HG02870 (cell line): ENCODE measurements around the gene CHRNA3.

Experiments used
- ATAC-seq: cut with Tn5 transposase; IDR thresholded peaks from one replicate; pipeline ENCODE4 v1.9.1; 2021; ENCODE audit warnings: mild to moderate bottlenecking, moderate library complexity; ENCODE audit not compliant: unreplicated experiment

Gene CHRNA3

DNA sequence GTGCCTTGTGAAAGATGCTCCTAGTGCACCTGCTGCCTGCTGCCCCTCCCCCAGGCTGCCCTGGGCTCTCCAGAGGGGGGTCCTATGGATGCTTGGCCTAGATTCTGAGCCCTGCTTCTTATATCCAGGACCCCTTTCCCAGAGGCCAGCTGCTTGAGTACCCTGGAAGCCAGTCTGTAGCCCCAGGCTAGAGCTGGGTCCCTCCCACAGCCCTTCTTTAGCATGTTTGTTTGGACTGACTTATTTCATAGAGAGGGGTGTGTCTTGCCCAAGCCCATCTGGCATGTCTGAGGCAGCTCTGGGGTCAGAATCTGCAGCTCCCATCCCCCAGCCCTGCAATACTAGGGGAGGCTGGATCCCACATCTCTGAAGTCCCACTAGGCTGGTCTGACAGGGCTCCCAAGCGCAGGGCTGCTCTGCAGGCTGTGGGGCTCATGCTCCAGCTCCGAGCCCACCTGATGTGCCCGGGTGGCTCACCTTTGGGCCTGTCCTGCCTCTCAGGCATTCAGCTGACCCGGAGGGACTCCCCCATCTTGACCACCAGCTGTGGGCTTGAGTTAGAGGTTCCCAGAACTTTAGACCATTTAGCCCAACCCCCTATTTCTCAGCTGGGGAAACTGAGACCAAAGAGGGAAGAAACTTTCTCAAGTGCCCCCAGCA lies 17.1 kb upstream of the CHRNA3 start:
- no peak for ATAC-seq

DNA sequence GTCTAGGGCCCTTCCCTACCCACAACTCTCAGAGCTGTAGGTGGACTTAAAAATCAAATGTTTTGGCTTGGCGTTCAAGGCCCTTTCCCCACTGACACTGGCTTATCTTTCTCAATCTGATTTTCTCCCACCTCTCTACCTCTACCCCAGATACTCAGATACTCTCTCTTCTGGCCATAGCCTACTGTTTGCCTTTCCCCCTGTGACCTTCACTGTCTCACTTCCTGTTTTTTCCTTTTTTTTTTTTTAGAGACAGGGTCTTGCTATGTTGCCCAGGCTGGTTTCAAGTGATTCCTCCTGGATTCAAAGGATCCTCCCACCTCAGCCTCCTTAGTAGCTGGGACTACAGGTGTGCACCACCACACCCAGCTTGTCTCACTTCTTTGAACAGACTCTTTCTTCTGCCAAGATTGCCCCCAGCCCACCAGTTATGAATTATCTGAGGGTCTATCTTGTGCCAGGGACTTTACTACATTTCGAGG lies 15.6 kb upstream of the CHRNA3 start:
- ATAC-seq = no peak

DNA sequence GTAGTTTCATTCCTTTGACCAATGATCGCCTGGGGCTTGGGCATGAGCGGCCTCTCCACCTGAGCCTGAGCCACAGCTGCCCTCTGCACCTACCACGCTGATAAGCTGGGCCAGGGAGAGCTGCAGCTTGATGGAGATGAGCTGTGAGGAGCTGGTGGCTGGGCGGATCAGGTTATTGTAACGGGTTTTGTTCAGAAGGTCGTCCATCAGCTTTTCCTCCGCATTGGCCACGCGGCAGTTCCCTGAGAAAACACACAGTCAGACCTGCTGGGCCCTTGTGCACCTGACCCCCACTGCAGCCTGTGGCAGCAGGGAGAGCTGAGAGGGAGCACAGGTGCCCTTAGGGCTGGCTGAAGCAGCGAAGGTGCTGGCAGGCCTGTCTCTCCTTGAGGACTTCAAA lies 14.6 kb upstream of the CHRNA3 start:
- no peak for ATAC-seq

DNA sequence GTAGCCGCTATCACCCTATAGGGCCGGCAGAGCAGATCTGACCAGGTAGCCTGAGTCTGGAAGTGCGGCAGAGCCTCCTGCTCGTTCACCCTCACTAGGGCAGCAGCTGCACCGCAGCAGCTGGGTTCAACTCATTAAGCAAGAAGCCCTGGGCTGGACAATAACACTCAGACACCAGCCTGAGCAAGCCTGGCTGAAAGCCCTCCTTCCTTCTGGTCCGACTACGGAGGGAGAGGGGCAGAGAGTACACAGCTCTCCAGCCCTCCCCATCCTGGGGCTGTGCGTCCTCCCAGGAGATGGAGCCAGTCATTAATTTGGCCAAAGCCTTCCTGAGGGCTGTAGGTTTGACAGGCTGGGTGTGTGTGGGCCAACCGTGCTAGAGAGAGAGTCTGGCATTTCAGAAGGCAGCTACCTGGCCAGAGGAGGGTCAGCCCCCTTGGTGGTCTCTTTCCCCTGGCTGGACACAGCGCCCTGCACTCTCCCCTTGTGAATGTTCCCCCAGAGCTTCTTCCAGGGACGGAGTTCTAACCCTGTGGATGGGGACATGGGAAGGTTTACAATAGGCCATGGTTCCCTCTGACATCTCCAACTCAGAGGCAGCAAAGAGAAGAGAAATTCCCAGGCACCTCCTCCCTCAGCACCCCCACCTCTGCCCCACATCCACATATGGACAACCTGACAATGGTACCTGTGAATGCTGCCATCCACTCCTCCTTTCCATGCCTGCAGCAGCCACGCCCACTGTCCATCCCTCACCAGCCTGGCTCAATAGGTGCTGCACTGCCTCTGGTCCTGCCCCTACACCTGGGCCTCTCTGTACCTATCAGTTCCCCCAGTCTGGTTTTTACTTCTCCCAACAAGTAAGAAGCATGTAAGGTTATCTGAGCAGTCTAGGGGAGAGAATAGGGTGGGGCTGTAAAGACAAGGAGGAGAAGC lies 13.7 kb upstream of the CHRNA3 start:
- ATAC-seq = no peak

DNA sequence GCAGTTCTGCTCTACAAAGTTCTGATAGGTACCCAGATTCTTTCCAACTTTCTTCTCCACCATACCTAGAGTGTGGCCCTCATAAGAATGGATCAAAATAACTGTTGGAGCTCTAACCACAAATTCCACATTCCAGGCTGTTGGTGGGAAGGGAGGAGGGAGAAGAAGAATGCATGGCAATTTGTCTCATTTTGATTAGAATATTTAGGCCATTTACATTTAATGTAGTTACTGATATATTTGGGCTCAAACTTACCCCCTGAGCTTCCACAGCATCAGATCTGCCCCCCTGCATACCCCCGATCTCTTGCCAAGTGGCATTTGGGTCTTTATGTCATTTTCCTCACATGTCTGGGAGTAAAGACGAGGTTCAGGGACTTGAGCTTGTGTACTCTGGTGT lies 12.6 kb upstream of the CHRNA3 start:
- ATAC-seq = no peak

DNA sequence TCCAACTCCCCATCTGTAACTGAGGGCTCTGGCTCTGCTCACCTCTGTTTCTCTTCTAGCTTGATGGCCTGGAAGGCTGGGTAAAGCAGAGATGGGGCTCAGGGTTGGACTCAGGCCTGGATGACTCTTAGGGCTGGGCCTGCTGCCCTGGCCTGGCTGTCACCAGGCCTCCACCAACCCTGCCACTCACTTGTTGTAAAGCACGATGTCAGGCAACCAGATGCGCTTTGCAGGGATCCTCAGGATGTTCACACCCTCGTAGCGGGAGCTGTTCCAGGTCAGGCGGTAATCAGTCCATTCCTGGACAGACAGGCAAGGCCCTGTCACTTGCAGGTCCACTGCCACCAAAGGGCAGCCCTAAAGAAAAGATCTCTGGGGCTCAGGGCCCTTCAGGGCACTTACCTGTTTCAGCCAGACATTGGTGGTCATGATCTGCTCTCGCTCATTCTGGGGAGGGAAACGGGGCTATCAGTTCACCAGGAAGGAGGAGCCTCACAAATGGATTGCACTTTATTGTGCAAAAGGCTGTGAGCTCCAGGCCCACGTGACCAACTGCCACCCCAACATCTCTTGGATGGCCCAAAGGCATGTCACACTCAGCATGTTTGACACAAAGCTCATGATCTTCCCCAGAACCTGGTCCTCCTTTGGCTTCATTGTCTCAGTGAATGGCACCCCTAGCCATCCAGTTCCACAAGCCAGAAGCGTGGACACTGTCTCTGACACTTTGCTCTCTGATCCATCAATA lies 10.3 kb upstream of the CHRNA3 start:
- ATAC-seq = no peak

DNA sequence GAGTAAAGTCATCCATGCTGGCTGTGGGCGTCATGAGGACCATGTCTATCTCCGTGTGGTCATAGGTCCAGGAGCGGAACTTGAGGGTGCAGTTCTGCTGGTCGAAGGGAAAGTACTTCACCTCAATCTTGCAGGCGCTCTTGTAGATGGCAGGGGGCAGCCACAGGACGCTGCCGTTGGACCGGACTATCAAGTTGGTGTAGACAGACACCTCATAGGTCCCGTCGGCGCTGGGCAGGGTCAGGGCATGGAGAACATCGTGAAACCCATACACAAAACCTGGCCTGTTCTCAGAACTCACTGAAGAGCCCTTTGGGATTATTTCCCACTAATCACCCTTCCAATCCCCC lies 8.9 kb upstream of the CHRNA3 start:
- ATAC-seq = no peak

DNA sequence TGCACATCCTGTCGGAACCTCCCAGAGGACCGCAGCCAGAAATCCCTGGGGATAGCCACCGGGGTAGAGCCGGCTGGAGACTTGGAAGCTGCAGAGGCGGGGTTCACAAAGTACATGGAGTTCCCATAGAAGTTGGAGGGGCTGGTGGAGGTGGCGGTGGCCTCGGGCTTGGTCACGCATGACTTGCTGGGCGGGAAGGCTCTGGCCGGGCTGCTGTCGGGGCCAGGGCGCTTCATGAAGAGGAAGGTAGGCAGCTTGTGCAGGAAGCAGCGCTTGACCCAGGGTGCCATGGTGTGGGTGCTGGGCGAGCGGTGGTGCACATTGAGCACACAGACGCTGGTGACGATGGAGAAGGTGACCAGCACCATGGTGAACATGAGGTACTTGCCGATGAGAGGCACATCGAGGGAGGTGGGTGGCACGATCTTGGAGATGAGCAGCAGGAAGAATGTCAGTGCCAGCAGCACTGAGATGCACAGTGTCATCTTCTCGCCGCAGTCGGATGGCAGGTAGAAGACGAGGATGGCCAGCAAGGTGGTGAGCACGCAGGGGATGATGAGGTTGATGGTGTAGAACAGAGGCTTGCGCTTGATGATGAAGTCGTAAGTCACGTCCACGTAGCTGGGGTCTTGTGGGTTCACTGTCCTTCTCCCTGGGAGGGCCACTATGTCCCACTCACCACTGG lies 8.4 kb upstream of the CHRNA3 start:
- ATAC-seq = no peak

DNA sequence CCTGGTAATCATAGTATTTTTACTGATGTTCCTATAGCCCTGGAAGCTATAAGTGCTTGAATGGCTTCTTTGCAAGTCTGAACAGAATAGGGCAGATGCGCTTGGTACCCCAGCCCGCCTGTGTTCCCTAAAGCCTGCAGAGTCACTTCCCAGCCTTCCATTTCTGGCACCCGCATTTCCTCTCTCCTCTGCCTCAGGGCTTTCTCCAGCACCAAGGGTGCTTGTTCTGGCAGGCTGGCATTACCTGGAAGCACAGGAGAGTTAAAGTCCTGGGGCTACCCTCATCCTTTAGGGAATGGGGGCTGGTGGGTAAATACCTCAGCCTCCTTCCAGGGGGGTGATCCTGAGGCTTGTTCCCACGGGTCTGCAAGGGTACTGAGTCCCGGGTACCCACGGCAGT lies 7.4 kb upstream of the CHRNA3 start:
- ATAC-seq = no peak

DNA sequence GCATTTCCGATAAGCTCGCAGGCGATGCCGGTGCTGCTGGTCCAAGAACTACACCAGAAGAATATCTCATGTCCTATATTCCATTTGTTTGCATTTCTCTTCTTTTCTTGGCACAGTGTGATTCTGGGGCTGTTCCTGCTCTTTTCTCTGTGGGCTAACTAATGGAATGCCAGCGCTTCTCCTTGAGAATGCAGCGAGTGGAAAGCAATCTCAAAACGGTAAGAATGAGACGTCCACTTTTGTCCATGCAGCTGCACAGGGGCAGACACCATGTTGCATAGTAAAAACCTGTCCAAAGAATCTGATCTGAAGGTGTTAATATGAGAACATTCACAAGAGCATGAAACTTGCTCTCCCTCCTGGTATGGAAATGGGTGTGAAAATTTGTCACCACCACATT lies 6.6 kb upstream of the CHRNA3 start:
- ATAC-seq = no peak

DNA sequence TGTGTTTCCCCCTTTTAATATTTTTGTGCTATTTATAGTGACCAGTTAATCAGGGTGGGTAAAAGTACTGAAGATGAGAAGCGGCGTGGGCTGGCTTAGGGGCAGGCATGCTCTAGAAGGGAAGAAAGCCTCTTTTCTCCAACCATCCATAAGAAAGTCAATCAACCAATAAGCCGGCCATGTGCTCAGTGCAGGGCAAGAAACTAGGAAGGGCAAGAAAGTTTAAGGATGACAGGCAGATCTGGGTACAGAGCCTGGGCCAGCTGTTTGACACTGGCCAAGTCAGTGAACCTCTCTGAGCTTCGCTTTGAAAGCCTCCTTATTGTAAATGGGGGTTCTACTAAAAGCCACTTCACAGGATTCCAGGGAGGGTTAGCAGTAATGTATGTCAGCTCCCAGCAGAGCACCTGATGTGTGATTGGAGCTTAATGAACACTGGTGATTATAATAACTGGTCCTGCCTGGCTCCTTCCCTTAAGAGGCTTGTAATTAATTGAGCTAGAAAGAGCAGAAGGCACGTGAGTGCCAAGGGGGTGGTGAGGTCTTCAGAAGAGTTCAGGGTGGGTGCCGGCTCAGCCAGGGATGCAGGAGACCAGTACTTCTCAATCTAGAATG lies 5.7 kb upstream of the CHRNA3 start:
- no peak for ATAC-seq

DNA sequence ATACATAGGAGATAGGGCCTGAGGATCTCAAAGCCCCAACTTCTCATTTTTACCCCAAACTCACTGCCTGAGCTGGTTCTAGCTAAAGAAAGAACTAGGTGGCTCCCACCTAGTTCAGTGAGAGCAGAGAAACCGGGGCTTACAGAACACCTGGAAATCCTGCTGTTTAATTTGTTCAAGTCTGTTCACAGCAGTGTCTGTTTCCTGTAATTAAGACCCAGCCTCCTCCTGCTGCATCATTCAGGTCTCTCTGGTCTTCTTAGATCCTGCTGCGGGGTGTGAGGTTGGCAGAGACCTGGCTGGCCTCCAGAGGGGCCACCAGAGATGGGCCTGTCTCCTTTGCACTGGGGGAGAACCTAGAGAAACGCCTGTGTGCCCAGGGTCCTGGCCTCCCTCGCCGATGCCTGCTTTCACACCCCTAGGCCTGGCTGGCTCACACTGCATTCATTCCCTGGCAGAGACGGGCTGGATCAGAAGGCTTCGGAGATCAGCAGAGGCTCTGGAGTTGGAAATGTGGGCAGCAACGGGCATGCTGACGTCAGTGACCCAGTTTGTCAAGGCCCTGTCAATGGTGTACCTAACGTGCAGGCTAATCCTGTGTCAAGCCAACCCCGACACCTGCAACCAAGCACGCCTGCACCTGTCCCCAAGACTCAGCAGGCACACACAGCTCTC lies 4.9 kb upstream of the CHRNA3 start:
- no peak for ATAC-seq

DNA sequence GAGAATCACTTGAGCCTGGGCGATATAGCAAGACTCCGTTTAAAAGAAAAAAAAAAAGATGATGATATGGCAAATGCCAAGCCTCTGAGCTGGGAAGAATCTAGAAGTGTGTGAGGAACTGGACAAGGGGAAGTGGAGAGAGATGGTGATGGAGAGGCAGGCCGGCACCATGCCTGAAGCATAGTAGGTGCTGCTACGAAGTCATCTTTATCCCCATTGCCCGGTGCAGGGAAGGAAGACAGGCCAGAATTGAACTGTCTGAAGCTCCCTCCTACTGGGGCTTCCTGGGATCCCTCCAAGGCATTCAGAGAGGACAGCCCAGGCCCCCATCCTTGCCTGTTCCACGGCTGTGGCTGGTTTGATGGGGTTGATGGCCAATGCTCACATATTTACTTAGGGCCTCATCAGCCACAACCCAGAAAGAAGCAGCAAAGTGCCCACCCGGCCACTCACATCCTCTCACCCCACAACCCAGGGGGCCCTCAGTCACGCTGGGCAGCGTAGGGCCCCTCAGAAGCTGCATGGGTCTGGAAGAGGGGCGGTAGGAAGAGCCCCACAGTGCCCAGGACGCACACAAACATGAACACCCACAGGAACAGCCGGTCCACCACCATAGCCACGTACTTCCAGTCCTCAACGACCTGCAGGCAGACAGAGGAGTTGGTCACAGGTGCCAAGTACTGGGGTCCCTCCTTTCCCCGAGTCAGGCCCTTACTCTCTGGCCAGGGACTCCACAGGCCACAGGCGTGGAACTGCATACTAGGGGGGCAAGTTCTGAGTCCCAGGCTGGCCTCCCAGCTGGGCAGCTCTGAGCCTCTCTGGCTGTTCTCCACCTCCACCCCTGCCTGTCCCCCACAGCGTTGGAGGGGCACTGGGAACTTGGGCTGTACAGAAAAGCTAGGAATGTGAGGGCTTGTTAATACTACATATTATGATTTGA lies 4.1 kb upstream of the CHRNA3 start:
- no peak for ATAC-seq

DNA sequence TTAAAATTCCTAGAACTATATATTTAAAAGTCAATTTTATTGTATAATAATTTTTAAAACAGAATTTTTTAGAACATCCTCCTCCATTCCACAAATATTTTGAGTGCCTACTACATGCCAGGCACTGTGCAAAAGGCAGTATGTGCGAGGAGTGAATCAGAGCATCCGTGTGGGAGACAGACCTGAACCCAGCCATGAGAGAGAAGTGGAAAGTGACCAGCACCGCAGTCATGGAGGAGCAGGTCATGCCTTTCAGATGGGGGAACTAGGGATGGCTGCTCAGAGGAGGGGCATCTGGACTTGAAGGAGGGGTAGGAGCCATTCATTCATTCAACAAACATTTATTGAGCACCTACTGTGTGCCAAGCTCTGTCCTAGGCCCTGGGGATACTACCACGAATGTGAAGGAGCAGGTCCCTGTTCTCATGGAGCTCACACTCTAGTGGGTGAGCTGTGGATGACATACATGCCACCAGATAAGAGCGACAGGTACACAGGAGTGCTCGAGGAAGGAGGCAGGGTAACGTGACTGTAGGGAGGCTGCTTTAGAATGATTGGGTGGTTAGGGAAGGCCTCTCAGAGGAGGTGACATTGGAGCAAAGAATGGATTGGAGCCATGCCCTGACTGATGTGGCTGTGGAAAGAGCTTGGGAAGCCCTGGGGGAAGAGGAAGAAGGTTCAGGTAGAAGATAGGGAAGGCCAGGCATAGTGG lies 3.1 kb upstream of the CHRNA3 start:
- no peak for ATAC-seq

DNA sequence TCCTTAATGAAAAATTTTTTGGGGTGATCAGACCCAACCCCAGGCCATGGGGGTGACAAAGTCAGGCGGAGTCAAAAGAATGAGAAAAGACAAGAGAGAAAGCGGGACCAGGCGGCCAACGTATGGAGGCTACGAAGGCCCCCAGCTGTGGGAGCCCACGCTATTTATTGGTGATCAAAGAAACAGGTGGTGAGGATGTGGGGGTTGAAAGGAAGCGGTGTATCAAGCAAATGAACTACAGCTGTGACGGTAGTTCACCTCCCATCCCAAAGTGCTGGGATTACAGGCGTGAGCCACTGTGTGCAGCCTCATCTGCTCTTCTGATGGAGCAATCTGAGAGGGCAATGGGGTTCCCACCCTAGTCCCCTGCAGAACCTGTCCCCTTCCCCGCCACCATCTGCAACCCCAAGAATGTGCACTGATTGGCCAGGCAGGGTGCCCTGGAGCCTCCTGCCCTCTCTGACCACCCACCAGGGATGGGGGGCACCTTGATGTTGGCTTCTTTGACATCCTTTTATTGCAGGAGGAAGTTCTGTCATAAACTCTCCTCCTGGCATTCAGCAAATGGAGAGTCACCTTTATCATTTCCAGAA lies 1.1 kb upstream of the CHRNA3 start:
- no peak for ATAC-seq

DNA sequence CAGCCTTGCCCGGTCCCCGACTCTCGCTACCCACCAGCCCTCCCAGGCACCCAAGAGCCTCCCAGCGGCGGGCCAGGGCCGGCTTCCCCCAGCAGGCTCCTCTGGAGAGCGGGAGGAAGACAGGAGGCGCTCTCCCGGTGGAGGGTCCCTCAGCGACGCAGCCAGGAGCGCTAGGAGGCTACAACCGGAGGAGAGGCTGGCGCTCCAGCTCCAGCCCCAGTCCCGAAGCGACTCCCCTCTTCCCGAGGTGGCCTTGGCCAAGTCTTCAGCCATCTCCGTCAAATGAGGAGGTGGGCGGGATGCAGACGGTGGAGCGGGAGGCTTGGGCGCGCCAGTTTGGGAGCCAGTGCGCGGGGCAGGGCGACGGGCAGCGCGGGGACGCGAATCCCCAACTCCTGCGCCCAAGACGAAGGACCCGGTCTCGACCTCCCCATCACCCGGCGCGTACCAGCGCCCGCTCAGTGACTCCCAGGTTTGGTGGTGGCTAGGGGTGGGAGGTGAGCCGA lies 722 bp downstream of the CHRNA3 start:
- no peak for ATAC-seq

DNA sequence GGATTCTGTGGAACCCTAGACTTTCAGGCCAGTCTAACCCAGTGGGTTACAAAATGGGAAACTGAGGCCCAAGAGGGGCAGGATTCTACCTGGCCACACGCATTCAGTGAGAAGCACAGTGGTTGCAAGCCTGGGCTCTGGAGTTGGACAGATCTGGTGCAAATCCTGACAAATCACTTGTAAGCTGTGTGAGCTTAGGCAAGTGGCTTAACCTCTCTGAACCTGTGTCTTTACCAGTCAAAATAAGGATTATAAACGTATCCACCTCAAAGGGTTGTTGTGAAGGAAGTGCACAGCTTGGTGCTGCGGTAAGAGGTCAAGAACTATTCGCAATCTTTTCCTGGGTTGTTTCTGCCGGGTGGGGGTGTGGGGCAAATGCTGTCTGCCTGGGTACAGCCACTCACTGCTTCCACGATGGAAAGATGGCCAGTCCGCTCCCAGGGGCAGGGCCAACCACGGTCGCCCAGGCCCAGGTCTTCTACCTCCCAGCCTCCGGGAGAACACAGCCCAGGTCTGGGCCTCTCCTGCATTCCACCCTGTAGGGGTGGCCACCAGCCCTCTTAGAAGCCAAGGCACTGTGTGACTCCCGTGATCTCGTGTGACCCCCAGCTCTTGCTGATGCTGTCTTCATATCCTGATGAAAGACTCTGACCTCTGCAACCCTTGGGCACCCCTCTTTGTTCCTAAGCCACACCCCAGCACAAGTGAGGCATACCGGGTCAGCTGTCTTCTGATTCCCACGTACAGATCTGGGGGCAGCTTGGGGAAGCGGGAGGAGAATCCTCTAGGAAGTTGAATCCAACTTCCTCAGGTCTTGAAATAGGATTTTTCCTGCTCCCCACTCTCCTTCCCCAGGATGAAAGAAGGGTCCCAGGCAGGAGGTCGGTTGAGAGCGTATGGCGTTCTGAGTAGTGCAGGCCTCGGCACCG lies 1.5 kb downstream of the CHRNA3 start:
- ATAC-seq = no peak
